HepG2 (cell line): ENCODE data around the gene CCNJL. TPM values are rescaled to one million over a fixed set of nuclear protein-coding genes. Genes with fewer than 3 reads are reported as not detected.

Experiments
- ATAC-seq: fragments of 200-7000 bp; cut with Tn5 transposase; 3 replicates; pipeline ENCODE4 v1.9.1; 2020; ENCODE audit warnings: mild to moderate bottlenecking, moderate library complexity
- BruUV-seq: library from RNA; stranded (reverse); fragments of 400-500 nt; replicated peaks from 2 replicates; lab custom pipeline; 2021; lab: Mats Ljungman, UMichigan
- CTCF ChIA-PET: fragments of 300-600 bp; formaldehyde crosslinking; extraction: SDS; loops from one replicate; lab custom pipeline; 2021; ENCODE audit warnings: low total read pairs, inconsistent platforms, low intra/inter-chr PET ratio; lab: Yijun Ruan, JAX
- POLR2A ChIA-PET: fragments of 350-600 bp; sonication (Branson Sonifier 250); formaldehyde crosslinking; loops from one replicate; lab custom pipeline; 2020; ENCODE audit warnings: antibody characterized with exemption, inconsistent platforms; lab: Yijun Ruan, JAX
- DNase-seq: peaks from one replicate; pipeline ENCODE4 v3.0.0-alpha.2; 2015; ENCODE audit warnings: low spot score
- FAIRE-seq: peaks from 3 replicates; lab custom pipeline; 2011; peaks lifted over from hg19 to GRCh38; lab: Jason Lieb, UNC
- H2AFZ ChIP-seq: one replicate; pipeline ENCODE4 v1.6.1; 2011; ENCODE audit warnings: low read length, inconsistent platforms
- H3K27ac ChIP-seq: fragments of 300-600 bp; 3 replicates; pipeline ENCODE4 v1.8.0; 2011; ENCODE audit warnings: mixed run types, mild to moderate bottlenecking, mixed read lengths, low read length, inconsistent platforms; ENCODE audit not compliant: insufficient read depth; ENCODE audit errors: extremely low read length
- H3K27me3 ChIP-seq, 2 experiments: fragments of 200-600 bp in 1 of 2; 2 replicates in 1 of 2; 3 replicates in 1 of 2; pipeline versions ENCODE4 v1.6.0 to v1.8.0; 2011; ENCODE audit warnings: low read length in 2 of 2, mild to moderate bottlenecking in 2 of 2, moderate library complexity in 2 of 2, inconsistent platforms in 1 of 2; ENCODE audit not compliant: insufficient read depth in 2 of 2, control insufficient read depth in 1 of 2
- H3K36me3 ChIP-seq, 2 experiments: fragments of 200-600 bp in 1 of 2; replicated peaks in 1 of 2; 2 replicates in 1 of 2; 3 replicates in 1 of 2; pipeline versions ENCODE4 v1.5.1 to v1.8.0; 2011; ENCODE audit warnings: low read length in 2 of 2, inconsistent platforms in 1 of 2; ENCODE audit not compliant: insufficient read depth in 2 of 2, control insufficient read depth in 1 of 2
- H3K4me1 ChIP-seq: 2 replicates; pipeline ENCODE4 v1.5.1; 2012; ENCODE audit warnings: low read length, inconsistent platforms; ENCODE audit not compliant: insufficient read depth
- H3K4me2 ChIP-seq: 2 replicates; pipeline ENCODE4 v1.6.0; 2011; ENCODE audit warnings: low read depth, low read length, inconsistent platforms
- H3K4me3 ChIP-seq, 3 experiments: fragments of 200-600 bp in 1 of 3; sonication (generic), shearing (Covaris generic) in 1 of 3; replicated peaks in 1 of 3; 2 replicates each; pipeline ENCODE4 v1.5.1; 2011 to 2016; ENCODE audit warnings: low read length in 3 of 3, inconsistent platforms in 2 of 3, low read depth in 2 of 3, mild to moderate bottlenecking in 2 of 3, control low read depth in 1 of 3, mixed read lengths in 1 of 3; ENCODE audit not compliant: insufficient read depth in 1 of 3
- H3K79me2 ChIP-seq: one replicate; pipeline ENCODE4 v1.6.1; 2011; ENCODE audit warnings: low read length, inconsistent platforms; ENCODE audit not compliant: insufficient read depth
- H3K9ac ChIP-seq: 2 replicates; pipeline ENCODE4 v1.6.0; 2011; ENCODE audit warnings: mild to moderate bottlenecking, low read depth, low read length, inconsistent platforms; ENCODE audit not compliant: insufficient read depth
- H3K9me3 ChIP-seq: 2 replicates; pipeline ENCODE4 v1.5.1; 2012; ENCODE audit warnings: mild to moderate bottlenecking, low read length
- H4K20me1 ChIP-seq: 2 replicates; pipeline ENCODE4 v1.6.0; 2011; ENCODE audit warnings: inconsistent platforms, mild to moderate bottlenecking, low read length, moderate library complexity; ENCODE audit not compliant: insufficient read depth
- EED ChIP-seq: sonication (generic); formaldehyde crosslinking; IDR thresholded peaks from 2 replicates; pipeline ENCODE4 v1.5.0; 2020; ENCODE audit warnings: mild to moderate bottlenecking, missing genetic modification reagents
- GATAD2A ChIP-seq: IDR thresholded peaks from 2 replicates; pipeline ENCODE4 v1.6.1; 2016
- HDAC2 ChIP-seq: sonication (generic); formaldehyde crosslinking; IDR thresholded peaks from 2 replicates; pipeline ENCODE4 v1.4.0; 2020; ENCODE audit warnings: missing genetic modification reagents
- HOXA7 ChIP-seq: sonication (generic); formaldehyde crosslinking; IDR thresholded peaks from 2 replicates; pipeline ENCODE4 v1.8.1; 2022; ENCODE audit warnings: mild to moderate bottlenecking, missing genetic modification reagents, moderate library complexity
- POLR2A ChIP-seq, 2 experiments: IDR thresholded peaks; 2 replicates each; pipeline ENCODE4 v1.6.1; 2011; ENCODE audit warnings: low read depth in 2 of 2, low read length in 2 of 2, mild to moderate bottlenecking in 1 of 2, moderate library complexity in 1 of 2; ENCODE audit not compliant: insufficient read depth in 1 of 2
- RAD51 ChIP-seq: fragments of 450-650 bp; IDR thresholded peaks from 2 replicates; pipeline ENCODE4 v1.6.1; 2016; ENCODE audit warnings: borderline replicate concordance
- SRSF1 ChIP-seq: fragments of 200-400 bp; formaldehyde crosslinking; optimal IDR thresholded peaks from 2 replicates; pipeline ENCODE3; 2017; ENCODE audit warnings: mild to moderate bottlenecking, low read depth, low read length, moderate library complexity
- TAF15 ChIP-seq: fragments of 200-400 bp; formaldehyde crosslinking; IDR thresholded peaks from one replicate; pipeline ENCODE4 v1.6.1; 2018; ENCODE audit warnings: mild to moderate bottlenecking, low read depth, low read length; ENCODE audit not compliant: poor library complexity, severe bottlenecking
- TOPORS ChIP-seq: sonication (generic); formaldehyde crosslinking; IDR thresholded peaks from 2 replicates; pipeline ENCODE4 v1.8.0; 2023; ENCODE audit warnings: mild to moderate bottlenecking, missing genetic modification reagents
- ZFAT ChIP-seq: sonication (generic); formaldehyde crosslinking; conservative IDR thresholded peaks from 2 replicates; pipeline ENCODE4 v1.8.1; 2023; ENCODE audit warnings: missing genetic modification reagents, inconsistent platforms
- ZNF430 ChIP-seq: sonication (generic); formaldehyde crosslinking; IDR thresholded peaks from 2 replicates; pipeline ENCODE4 v1.9.0; 2021; ENCODE audit warnings: mild to moderate bottlenecking, missing genetic modification reagents
- ZNF749 ChIP-seq: sonication (generic); formaldehyde crosslinking; IDR thresholded peaks from 2 replicates; pipeline ENCODE4 v1.8.0; 2022; ENCODE audit warnings: mild to moderate bottlenecking, missing genetic modification reagents, moderate library complexity, borderline replicate concordance
- ZNF850 ChIP-seq: sonication (generic); formaldehyde crosslinking; conservative IDR thresholded peaks from 2 replicates; pipeline ENCODE4 v1.9.0; 2021; ENCODE audit warnings: mild to moderate bottlenecking, missing genetic modification reagents
- ZZZ3 ChIP-seq: sonication (generic); formaldehyde crosslinking; IDR thresholded peaks from 2 replicates; pipeline ENCODE4 v1.4.0; 2020; ENCODE audit warnings: missing genetic modification reagents, mild to moderate bottlenecking, borderline replicate concordance
- WGBS: methylation state at CpG from one replicate; pipeline ENCODE4 v1.1.6; 2017; ENCODE audit warnings: low lambda C conversion rate; 5-methylcytosine and 5-hydroxymethylcytosine counted together
- in situ Hi-C: cut with HindIII; loops from 2 replicates; pipeline ENCODE4 v1.10.0; 2017; ENCODE audit warnings: low pct_unique_long_range_greater_than_20kb; ENCODE audit not compliant: extremely low pct_ligation_motif_present
- intact Hi-C: fragments of 100-400 bp; cut with micrococcal nuclease; formaldehyde crosslinking; loops from one replicate; pipeline ENCODE4 v1.10.0; 2022; ENCODE audit not compliant: unreplicated experiment
- polyA plus RNA-seq, 8 experiments: library from polyadenylated mRNA; depleted of rRNA in 3 of 8; stranded (reverse) in 7 of 8; unstranded in 1 of 8; fragments of >200 nt; fragmentation: Illumina TruSeq in 4 of 8; extraction: Trizol in 4 of 8; gene quantifications; 2 replicates each; pipeline versions ENCODE4 v1.2.1 to v1.2.3, GENCODE V29; 2011 to 2016; ENCODE audit warnings: low read depth in 4 of 8, missing spikeins in 1 of 8, mixed read lengths in 1 of 8; ENCODE audit not compliant: insufficient read depth in 1 of 8
- total RNA-seq, 5 experiments: library from RNA; depleted of rRNA; stranded (reverse); fragments of >200 nt; fragmentation: Illumina TruSeq; extraction: Trizol; gene quantifications; 2 replicates each; pipeline ENCODE4 v1.2.3, GENCODE V29; 2016; ENCODE audit warnings: low read depth in 1 of 5
- TF ChIP-seq, protein P1 (sequence below), 2 experiments: sonication (generic) in 1 of 2; formaldehyde crosslinking in 1 of 2; IDR thresholded peaks; 2 replicates each; pipeline versions ENCODE4 v1.5.1 to v1.6.1; 2011 to 2020; ENCODE audit warnings: borderline replicate concordance in 1 of 2, low read depth in 1 of 2, low read length in 1 of 2, mild to moderate bottlenecking in 1 of 2, missing genetic modification reagents in 1 of 2, moderate library complexity in 1 of 2

Gene CCNJL
- total and polyA plus RNA-seq, 2 of the 13 experiments (the other 11 are each of a cell fraction or from before 2014, with no cell fraction given) = 1.6 to 4.4 TPM

DNA sequence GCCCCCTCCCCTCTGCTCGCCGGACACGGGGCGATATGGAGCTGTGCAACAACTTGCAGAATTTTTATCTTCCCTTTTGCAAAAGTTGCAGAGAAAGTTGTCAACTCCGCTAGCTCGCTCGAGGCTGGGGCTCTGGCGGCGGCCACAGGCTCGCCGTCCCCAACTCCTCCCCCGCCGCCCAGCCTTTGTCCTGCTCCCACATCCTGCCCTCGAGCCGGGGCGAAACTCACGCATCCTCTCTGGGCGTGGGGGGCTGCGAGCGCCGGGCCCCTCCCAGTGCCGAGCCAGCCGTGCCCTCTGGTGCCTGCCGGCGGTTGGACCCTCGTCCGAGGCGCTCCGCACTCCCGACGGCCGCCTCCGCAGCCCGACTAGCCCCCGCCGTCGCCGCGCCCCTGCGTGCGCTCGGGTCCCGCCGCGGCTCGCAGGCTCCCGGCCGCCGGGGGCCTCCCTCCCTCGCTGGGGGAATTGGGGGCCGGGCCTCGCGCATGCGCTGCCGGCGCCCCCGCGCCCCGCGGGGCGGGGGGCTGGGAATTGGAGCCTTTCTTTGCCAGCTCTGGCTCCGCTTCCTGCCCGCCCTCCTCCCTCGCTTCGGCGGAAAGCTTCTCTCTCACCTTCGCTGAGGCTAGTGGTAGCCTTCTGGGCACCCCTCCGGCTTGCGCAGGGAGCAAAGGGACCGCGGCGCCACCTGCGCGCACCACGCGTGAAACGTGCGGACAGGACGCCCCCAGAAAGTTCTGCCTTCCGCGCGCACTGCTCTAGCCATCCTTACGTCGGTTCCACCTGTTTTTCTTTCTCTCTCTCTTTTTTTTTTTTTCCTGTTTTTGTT, at the start of gene CCNJL (continued):
- TF ChIP-seq ZZZ3 (CRISPR knock-in tag) = no peak
- 0 out of 2 replicates have a peak, but pooled peaks have one; percentile 62 for TF ChIP-seq ZNF749 (CRISPR knock-in tag)
- no peak for TF ChIP-seq ZNF850
- no peak for TF ChIP-seq TOPORS
- no peak for TF ChIP-seq HOXA7 (CRISPR knock-in tag)
- TF ChIP-seq GATAD2A (CRISPR knock-in tag) = peak; percentile 42; the same call in 1 of the 2 replicates
- TF ChIP-seq ZNF430 (CRISPR knock-in tag) = no peak
- peak in 1 of 2 experiments; percentile 57; a peak in 2 of 4 replicates for TF ChIP-seq POLR2A (IDR thresholded peaks at IDR 0.05; ENCODE audit: insufficient read depth in 1 of 2, low read depth in 2 of 2, low read length in 2 of 2)
- TF ChIP-seq SRSF1 = peak; percentile 58
- 0 out of 2 replicates have a peak, but pooled peaks have one; percentile 9 for TF ChIP-seq HDAC2 (CRISPR knock-in tag)
- TF ChIP-seq EED (CRISPR knock-in tag) = no peak
- no peak for TF ChIP-seq TAF15
- TF ChIP-seq ZFAT (CRISPR knock-in tag) = no peak

DNA sequence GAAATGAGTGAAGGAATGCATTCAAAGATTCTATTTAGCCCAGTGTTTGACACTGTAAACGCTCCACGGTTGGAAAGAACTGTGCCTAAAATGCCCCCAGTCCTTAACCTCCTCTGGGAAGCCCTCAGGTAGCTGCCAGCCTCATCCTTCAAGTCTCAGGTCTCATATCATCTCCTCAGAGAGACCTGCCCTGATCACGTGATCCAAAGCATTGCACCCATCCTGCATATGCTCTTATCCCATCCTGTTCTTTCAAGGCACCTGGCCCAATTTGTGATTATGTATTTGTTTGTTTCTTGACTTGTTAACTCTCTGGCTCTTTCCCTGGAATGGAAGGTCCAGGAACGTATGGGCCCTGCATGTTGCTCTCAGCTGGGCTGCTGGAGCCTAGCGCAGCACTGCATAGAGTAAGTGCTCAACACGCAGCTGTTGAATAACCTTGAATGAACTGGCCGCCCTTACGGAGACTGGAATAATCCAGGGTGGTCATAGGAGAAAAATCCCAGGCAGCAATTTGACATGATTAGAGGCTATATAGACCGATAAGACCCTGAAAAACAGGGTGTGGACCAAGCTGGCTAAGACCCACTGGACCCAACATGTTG, 49.4 kb upstream of the CCNJL start:
- BruUV-seq = no TSS peak
- no peak for ATAC-seq
- H3K4me3 ChIP-seq = no peak overlapping the region
- no peak for FAIRE-seq
- ChIA-PET POLR2A (no interaction called here), CTCF (no interaction called here)
- H3K27me3 ChIP-seq = peaks cover 0 to 3% of the 10 kb centered on the region in 2 experiments; a peak in 3 of 5 replicates
- H3K36me3 ChIP-seq = no peaks in the 10 kb centered on the region
- no peaks in the 10 kb centered on the region for H3K4me1 ChIP-seq
- H3K27ac ChIP-seq = no peak overlapping the region
- no peaks in the 10 kb centered on the region for H3K9me3 ChIP-seq
- H3K4me2 ChIP-seq = no peak overlapping the region
- DNase-seq = no peak
- no peak overlapping the region for H2AFZ ChIP-seq
- no peak overlapping the region for H3K9ac ChIP-seq
- in situ Hi-C loops = no loop called here
- WGBS = 40% methylated on average over 9 of the region's 9 CpGs
- H4K20me1 ChIP-seq = no peaks in the 10 kb centered on the region
- intact Hi-C loops = no loop called here
- no peaks in the 10 kb centered on the region for H3K79me2 ChIP-seq
- TF ChIP-seq, protein P1, sequence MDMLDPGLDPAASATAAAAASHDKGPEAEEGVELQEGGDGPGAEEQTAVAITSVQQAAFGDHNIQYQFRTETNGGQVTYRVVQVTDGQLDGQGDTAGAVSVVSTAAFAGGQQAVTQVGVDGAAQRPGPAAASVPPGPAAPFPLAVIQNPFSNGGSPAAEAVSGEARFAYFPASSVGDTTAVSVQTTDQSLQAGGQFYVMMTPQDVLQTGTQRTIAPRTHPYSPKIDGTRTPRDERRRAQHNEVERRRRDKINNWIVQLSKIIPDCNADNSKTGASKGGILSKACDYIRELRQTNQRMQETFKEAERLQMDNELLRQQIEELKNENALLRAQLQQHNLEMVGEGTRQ (IDR thresholded peaks at IDR 0.05; ENCODE audit: low read depth, low read length) = peak; percentile 60
- TF ChIP-seq, protein P1 (CRISPR knock-in tag; IDR thresholded peaks at IDR 0.05; ENCODE audit: borderline replicate concordance) = no peak
- peak; percentile 75; the same call in 1 of the 2 replicates for TF ChIP-seq RAD51
